HCT116 (cell line): ENCODE results near the gene RBM33. TPM values are rescaled to one million over a fixed set of nuclear protein-coding genes. Genes with fewer than 3 reads are reported as not detected.

Experiments used
- ATAC-seq: fragments of 200-7000 bp; cut with Tn5 transposase; 2 replicates; pipeline ENCODE4 v1.9.1; 2020; ENCODE audit warnings: mild to moderate bottlenecking, moderate library complexity
- BruUV-seq: library from RNA; stranded (reverse); fragments of 400-500 nt; replicated peaks from 2 replicates; lab custom pipeline; 2021; lab: Mats Ljungman, UMichigan
- CTCF ChIA-PET: fragments of 300-600 bp; sonication (Branson Sonifier 250); formaldehyde crosslinking; loops from one replicate; lab custom pipeline; 2021; ENCODE audit warnings: antibody characterized with exemption; lab: Charles Lee
- POLR2A ChIA-PET: fragments of 300-600, 350-600 bp; sonication (Branson Sonifier 250); formaldehyde crosslinking; loops from one replicate; lab custom pipeline; 2021; ENCODE audit warnings: antibody characterized with exemption; lab: Charles Lee
- RAD21 ChIA-PET, 2 experiments: fragments of 300-600 bp; sonication (Branson Sonifier 250); formaldehyde crosslinking; loops; one replicate each; lab custom pipeline; 2023; ENCODE audit warnings: low total read pairs in 2 of 2; ENCODE audit not compliant: uncharacterized antibody in 2 of 2, unreplicated experiment in 2 of 2, low non-redundant PET in 1 of 2; lab: Charles Lee
- DNase-seq: peaks from one replicate; pipeline ENCODE4 v3.0.0-alpha.2; 2010; ENCODE audit warnings: low read depth, low spot score
- H2AFZ ChIP-seq: fragments of 200-600 bp; shearing (Covaris generic), sonication (generic); 2 replicates; pipeline ENCODE4 v1.6.1; 2017; ENCODE audit warnings: low read depth, mixed run types, mixed read lengths, antibody characterized with exemption, low read length; ENCODE audit not compliant: poor library complexity, severe bottlenecking
- H3K27ac ChIP-seq: 2 replicates; pipeline ENCODE4 v1.5.1; 2012; ENCODE audit warnings: low read depth, low read length
- H3K27me3 ChIP-seq: fragments of 200-600 bp; sonication (generic); 2 replicates; pipeline ENCODE4 v1.6.1; 2016; ENCODE audit warnings: mixed run types, low read length, mixed read lengths; ENCODE audit not compliant: insufficient read depth
- H3K36me3 ChIP-seq, 2 experiments: fragments of 200-500 bp in 1 of 2; fragments of 200-600 bp in 1 of 2; sonication (Bioruptor generic) in 1 of 2; sonication (generic) in 1 of 2; 2 replicates each; pipeline versions ENCODE4 v1.5.1 to v1.6.1; 2014 to 2016; ENCODE audit warnings: low read length in 2 of 2, inconsistent platforms in 1 of 2, mixed read lengths in 1 of 2, mixed run types in 1 of 2; ENCODE audit not compliant: insufficient read depth in 2 of 2, control insufficient read depth in 1 of 2
- H3K4me1 ChIP-seq, 2 experiments: fragments of 200-600 bp in 1 of 2; sonication (generic) in 1 of 2; 2 replicates each; pipeline versions ENCODE4 v1.5.1 to v1.6.1; 2012 to 2017; ENCODE audit warnings: low read length in 2 of 2, inconsistent platforms in 1 of 2, mild to moderate bottlenecking in 1 of 2, mixed read lengths in 1 of 2, mixed run types in 1 of 2, moderate library complexity in 1 of 2; ENCODE audit not compliant: insufficient read depth in 2 of 2, control insufficient read depth in 1 of 2
- H3K4me2 ChIP-seq: fragments of 200-600 bp; sonication (generic); 2 replicates; pipeline ENCODE4 v1.6.1; 2017; ENCODE audit warnings: mixed run types, low read length, mixed read lengths
- H3K4me3 ChIP-seq, 2 experiments: fragments of 200-600 bp in 1 of 2; sonication (generic) in 1 of 2; replicated peaks in 1 of 2; 2 replicates each; pipeline ENCODE4 v1.5.1; 2011 to 2016; ENCODE audit warnings: low read length in 2 of 2, control low read depth in 1 of 2, low read depth in 1 of 2, mild to moderate bottlenecking in 1 of 2, mixed read lengths in 1 of 2, mixed run types in 1 of 2
- H3K79me2 ChIP-seq: fragments of 200-600 bp; sonication (generic); 2 replicates; pipeline ENCODE4 v1.6.1; 2017; ENCODE audit warnings: mild to moderate bottlenecking, mixed run types, low read length, moderate library complexity, mixed read lengths; ENCODE audit not compliant: insufficient read depth
- H3K9ac ChIP-seq: fragments of 200-600 bp; sonication (generic); 2 replicates; pipeline ENCODE4 v1.6.1; 2016; ENCODE audit warnings: low read length, mixed read lengths
- H3K9me2 ChIP-seq: fragments of 200-600 bp; sonication (generic), shearing (Covaris generic); 2 replicates; pipeline ENCODE4 v1.6.1; 2017; ENCODE audit warnings: mixed run types, mild to moderate bottlenecking, moderate library complexity; ENCODE audit not compliant: insufficient read depth
- H3K9me3 ChIP-seq, 2 experiments: fragments of 200-500 bp in 1 of 2; fragments of 200-600 bp in 1 of 2; sonication (Bioruptor generic) in 1 of 2; sonication (generic) in 1 of 2; 2 replicates each; pipeline ENCODE4 v1.6.1; 2014 to 2017; ENCODE audit warnings: low read length in 2 of 2, mixed read lengths in 2 of 2, inconsistent platforms in 1 of 2, low read depth in 1 of 2, mild to moderate bottlenecking in 1 of 2, mixed run types in 1 of 2, moderate library complexity in 1 of 2; ENCODE audit not compliant: control insufficient read depth in 1 of 2, insufficient read depth in 1 of 2
- H4K20me1 ChIP-seq: fragments of 200-600 bp; sonication (generic), shearing (Covaris generic); 2 replicates; pipeline ENCODE4 v1.6.1; 2017; ENCODE audit warnings: mixed run types, mild to moderate bottlenecking, moderate library complexity; ENCODE audit not compliant: insufficient read depth
- CBX3 ChIP-seq: IDR thresholded peaks from 2 replicates; pipeline ENCODE4 v1.6.1; 2012; ENCODE audit warnings: low read depth
- CEBPB ChIP-seq: IDR thresholded peaks from 2 replicates; pipeline ENCODE4 v1.6.1; 2012; ENCODE audit warnings: low read depth
- EZH2phosphoT487 ChIP-seq: fragments of 200-600 bp; IDR thresholded peaks from 2 replicates; pipeline ENCODE4 v1.6.1; 2018; ENCODE audit warnings: antibody characterized with exemption, borderline replicate concordance
- POLR2AphosphoS5 ChIP-seq: IDR thresholded peaks from 2 replicates; pipeline ENCODE4 v1.6.1; 2011; ENCODE audit warnings: mild to moderate bottlenecking, low read depth, low read length, moderate library complexity
- SP1 ChIP-seq: IDR thresholded peaks from 2 replicates; pipeline ENCODE4 v1.6.1; 2012; ENCODE audit warnings: low read depth
- SRF ChIP-seq: IDR thresholded peaks from 2 replicates; pipeline ENCODE4 v1.6.1; 2012; ENCODE audit warnings: low read depth
- TCF7L2 ChIP-seq: IDR thresholded peaks from 2 replicates; pipeline ENCODE4 v1.7.0; 2011; ENCODE audit warnings: borderline replicate concordance, inconsistent platforms; ENCODE audit not compliant: insufficient read depth, insufficient read length; ENCODE audit errors: extremely low read depth
- YY1 ChIP-seq: IDR thresholded peaks from 2 replicates; pipeline ENCODE4 v1.6.1; 2011; ENCODE audit warnings: low read length, low read depth, moderate library complexity, mild to moderate bottlenecking; ENCODE audit not compliant: insufficient replicate concordance; ENCODE audit errors: extremely low read depth
- ZFX ChIP-seq: fragments of 450-650 bp; IDR thresholded peaks from 2 replicates; pipeline ENCODE4 v1.6.1; 2017
- intact Hi-C: fragments of 100-400 bp; cut with micrococcal nuclease; formaldehyde crosslinking; loops from 2 replicates; pipeline ENCODE4 v1.10.0; 2022
- total RNA-seq: library from RNA; stranded (reverse); gene quantifications from one replicate; pipeline ENCODE4 v1.2.1, GENCODE V29; 2021; ENCODE audit not compliant: unreplicated experiment
- TF ChIP-seq, protein P1 (sequence below): IDR thresholded peaks from 2 replicates; pipeline ENCODE4 v1.6.1; 2012
- TF ChIP-seq, protein P2 (sequence below), 3 experiments: fragments of 200-600 bp in 1 of 3; sonication (generic) in 1 of 3; IDR thresholded peaks in 2 of 3; conservative IDR thresholded peaks in 1 of 3; 2 replicates each; pipeline ENCODE4 v1.5.1; 2012 to 2017; ENCODE audit warnings: low read depth in 2 of 3, low read length in 2 of 3, antibody characterized with exemption in 1 of 3, borderline replicate concordance in 1 of 3, control low read depth in 1 of 3, mild to moderate bottlenecking in 1 of 3, mixed read lengths in 1 of 3, mixed run types in 1 of 3, moderate library complexity in 1 of 3; ENCODE audit not compliant: insufficient read depth in 1 of 3
- TF ChIP-seq, protein P3 (sequence below): IDR thresholded peaks from 2 replicates; pipeline ENCODE4 v1.6.1; 2011; ENCODE audit warnings: mild to moderate bottlenecking, low read length, moderate library complexity; ENCODE audit not compliant: insufficient replicate concordance; ENCODE audit errors: extremely low read depth

RBM33 gene
- total RNA-seq, 1 experiment from 2014 or later: 64.3 TPM

DNA sequence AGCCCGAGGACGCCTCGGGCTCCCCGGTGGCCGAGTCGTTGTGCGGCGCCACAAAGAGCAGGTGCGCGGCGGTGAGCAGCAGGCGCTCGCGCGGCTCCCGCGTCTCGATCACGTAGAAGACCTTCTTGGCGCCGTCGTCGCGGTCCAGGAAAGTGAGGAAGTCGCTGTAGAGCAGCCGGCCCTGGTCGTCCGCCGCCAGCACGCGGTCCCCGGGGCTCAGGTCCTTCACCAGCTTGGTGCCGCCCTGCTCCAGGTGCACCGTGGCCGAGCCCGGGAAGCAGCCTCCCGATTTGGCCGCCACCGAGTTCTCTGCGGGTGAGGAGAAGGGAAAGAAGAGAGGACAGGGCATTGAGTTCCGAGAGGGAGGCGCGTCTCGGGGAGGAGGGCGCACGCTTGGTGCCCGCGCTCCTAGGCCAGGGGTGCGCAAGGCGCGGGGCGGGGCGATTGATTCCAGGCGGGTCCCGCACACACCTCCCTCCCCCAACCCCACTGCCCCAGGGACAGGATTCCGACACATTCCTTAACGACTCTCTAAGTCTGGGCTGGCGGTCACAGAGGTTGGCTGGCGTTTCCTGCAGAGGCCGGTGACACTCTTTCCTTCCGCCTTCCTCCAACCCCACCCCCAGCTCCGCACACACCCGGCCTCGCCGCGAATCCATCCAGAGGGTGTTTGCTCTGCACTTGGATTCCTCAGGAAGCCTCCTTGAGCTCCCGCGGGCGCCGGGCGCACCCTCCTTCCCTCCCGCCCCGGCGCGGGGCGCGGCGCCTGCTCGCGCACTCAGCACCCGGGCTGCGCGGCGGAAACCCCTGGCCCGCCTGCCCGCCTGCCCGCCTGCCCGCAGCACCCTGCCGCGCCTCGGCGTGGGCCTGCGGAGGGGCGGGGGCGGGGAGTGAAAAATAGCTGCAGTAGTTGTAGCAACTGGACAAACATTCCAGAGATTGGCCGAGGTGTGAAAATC, 159.2 kb downstream of the RBM33 start:
- H3K9me2 ChIP-seq: no peaks in the 10 kb centered on the region
- ChIA-PET POLR2A (no interaction called here), CTCF (no interaction called here), RAD21 (interaction anchor here in 1 of 2 experiments (0.7 to 0.8 kb wide), 2 partner anchors 36 to 699 kb away, joined by 3 read pairs; no protein-coding TSS in a partner anchor)
- H3K4me1 ChIP-seq: peaks cover 5 to 22% of the 10 kb centered on the region in 2 experiments; a peak in 3 of 4 replicates
- peak overlapping the region; percentile 82 for H3K4me2 ChIP-seq
- H3K27me3 ChIP-seq: no peaks in the 10 kb centered on the region
- no peaks in the 10 kb centered on the region for H3K9me3 ChIP-seq
- DNase-seq (no peak), ATAC-seq (peak; percentile 50)
- no peak overlapping the region for H2AFZ ChIP-seq
- TF ChIP-seq SRF: no peak
- TF ChIP-seq, protein P1, sequence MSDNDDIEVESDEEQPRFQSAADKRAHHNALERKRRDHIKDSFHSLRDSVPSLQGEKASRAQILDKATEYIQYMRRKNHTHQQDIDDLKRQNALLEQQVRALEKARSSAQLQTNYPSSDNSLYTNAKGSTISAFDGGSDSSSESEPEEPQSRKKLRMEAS: peak; percentile 52
- H3K79me2 ChIP-seq: no peaks in the 10 kb centered on the region
- no peaks in the 10 kb centered on the region for H3K36me3 ChIP-seq
- H3K4me3 ChIP-seq: peak overlapping the region; percentile 2 to 53; a peak in 1 of 4 replicates
- H3K9ac ChIP-seq: no peak overlapping the region
- H3K27ac ChIP-seq: no peak overlapping the region; the same call in 1 of the 2 replicates
- no TSS peak for BruUV-seq
- H4K20me1 ChIP-seq: no peaks in the 10 kb centered on the region
- intact Hi-C loops: no loop called here

DNA sequence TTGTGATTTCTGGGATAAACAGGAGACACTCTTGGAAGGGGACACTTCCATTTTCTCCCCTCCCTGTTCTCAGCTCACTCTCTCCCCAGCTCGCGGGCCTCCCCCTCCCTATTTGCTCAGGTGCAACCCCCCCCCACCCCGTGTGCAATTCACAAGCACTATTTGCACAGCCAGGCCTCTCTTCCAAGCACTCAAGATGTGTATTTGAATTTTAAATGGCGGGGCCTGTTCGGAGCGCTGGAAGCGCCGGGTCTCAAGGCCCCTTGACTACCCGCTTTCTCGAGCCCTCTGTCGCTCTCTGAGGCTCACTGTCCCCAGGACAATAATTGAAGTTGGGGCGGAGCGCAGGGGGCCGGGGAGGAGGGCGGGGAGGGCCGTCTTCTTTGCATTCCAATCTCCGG, 160.0 kb downstream of the RBM33 start:
- ATAC-seq: no peak
- Histone ChIP-seq H3K79me2 (no peaks in the 10 kb centered on the region), H3K9me2 (no peaks in the 10 kb centered on the region), H3K27me3 (no peaks in the 10 kb centered on the region), H4K20me1 (no peaks in the 10 kb centered on the region), H3K9ac (no peak overlapping the region), H3K4me2 (peak overlapping the region; percentile 82), H3K27ac (no peak overlapping the region), H3K9me3 (no peaks in the 10 kb centered on the region), H3K4me1 (peaks cover 5 to 22% of the 10 kb centered on the region in 2 experiments; a peak in 3 of 4 replicates), H3K4me3 (peak overlapping the region in 1 of 2 experiments; percentile 53; a peak in 1 of 4 replicates), H2AFZ (no peak overlapping the region), H3K36me3 (no peaks in the 10 kb centered on the region)
- intact Hi-C loops: no loop called here
- TF ChIP-seq SRF (no peak), TCF7L2 (no peak), YY1 (no peak), POLR2AphosphoS5 (no peak), ZFX (no peak), CBX3 (no peak), SP1 (no peak), CEBPB (no peak), EZH2phosphoT487 (no peak)
- TF ChIP-seq, protein P2, sequence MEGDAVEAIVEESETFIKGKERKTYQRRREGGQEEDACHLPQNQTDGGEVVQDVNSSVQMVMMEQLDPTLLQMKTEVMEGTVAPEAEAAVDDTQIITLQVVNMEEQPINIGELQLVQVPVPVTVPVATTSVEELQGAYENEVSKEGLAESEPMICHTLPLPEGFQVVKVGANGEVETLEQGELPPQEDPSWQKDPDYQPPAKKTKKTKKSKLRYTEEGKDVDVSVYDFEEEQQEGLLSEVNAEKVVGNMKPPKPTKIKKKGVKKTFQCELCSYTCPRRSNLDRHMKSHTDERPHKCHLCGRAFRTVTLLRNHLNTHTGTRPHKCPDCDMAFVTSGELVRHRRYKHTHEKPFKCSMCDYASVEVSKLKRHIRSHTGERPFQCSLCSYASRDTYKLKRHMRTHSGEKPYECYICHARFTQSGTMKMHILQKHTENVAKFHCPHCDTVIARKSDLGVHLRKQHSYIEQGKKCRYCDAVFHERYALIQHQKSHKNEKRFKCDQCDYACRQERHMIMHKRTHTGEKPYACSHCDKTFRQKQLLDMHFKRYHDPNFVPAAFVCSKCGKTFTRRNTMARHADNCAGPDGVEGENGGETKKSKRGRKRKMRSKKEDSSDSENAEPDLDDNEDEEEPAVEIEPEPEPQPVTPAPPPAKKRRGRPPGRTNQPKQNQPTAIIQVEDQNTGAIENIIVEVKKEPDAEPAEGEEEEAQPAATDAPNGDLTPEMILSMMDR (IDR thresholded peaks at IDR 0.05 in 2 of 3, conservative IDR thresholded peaks at IDR 0.05 in 1 of 3; ENCODE audit: borderline replicate concordance in 1 of 3, insufficient read depth in 1 of 3, low read depth in 2 of 3, low read length in 2 of 3): no peak
- TF ChIP-seq, protein P1: no peak
- TF ChIP-seq, protein P3, sequence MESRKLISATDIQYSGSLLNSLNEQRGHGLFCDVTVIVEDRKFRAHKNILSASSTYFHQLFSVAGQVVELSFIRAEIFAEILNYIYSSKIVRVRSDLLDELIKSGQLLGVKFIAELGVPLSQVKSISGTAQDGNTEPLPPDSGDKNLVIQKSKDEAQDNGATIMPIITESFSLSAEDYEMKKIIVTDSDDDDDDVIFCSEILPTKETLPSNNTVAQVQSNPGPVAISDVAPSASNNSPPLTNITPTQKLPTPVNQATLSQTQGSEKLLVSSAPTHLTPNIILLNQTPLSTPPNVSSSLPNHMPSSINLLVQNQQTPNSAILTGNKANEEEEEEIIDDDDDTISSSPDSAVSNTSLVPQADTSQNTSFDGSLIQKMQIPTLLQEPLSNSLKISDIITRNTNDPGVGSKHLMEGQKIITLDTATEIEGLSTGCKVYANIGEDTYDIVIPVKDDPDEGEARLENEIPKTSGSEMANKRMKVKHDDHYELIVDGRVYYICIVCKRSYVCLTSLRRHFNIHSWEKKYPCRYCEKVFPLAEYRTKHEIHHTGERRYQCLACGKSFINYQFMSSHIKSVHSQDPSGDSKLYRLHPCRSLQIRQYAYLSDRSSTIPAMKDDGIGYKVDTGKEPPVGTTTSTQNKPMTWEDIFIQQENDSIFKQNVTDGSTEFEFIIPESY: no peak
- DNase-seq: no peak
- CTCF ChIA-PET: no interaction called here
- RAD21 ChIA-PET: interaction anchor here in 1 of 2 experiments (0.8 kb wide), 1 partner anchor 698 kb away, joined by 3 read pairs; no protein-coding TSS in a partner anchor
- no TSS peak for BruUV-seq
- POLR2A ChIA-PET: no interaction called here
